Chondrocyte (in vitro differentiated cells): ENCODE results near the gene SERPINA4. TPM values are rescaled to one million over a fixed set of nuclear protein-coding genes. Genes with fewer than 3 reads are reported as not detected.

Source experiments
- DNase-seq: peaks from one replicate; pipeline ENCODE4 v3.0.0; 2021; ENCODE audit warnings: mixed read lengths, low spot score
- H3K27ac Mint-ChIP-seq: one replicate; pipeline ENCODE4 v1.8.0; 2021; ENCODE audit warnings: mild to moderate bottlenecking, moderate library complexity, mixed read lengths; ENCODE audit not compliant: unreplicated experiment
- H3K27me3 Mint-ChIP-seq: 2 replicates; pipeline ENCODE4 v1.8.0; 2021; ENCODE audit warnings: low read depth, mixed read lengths
- H3K36me3 Mint-ChIP-seq: 2 replicates; pipeline ENCODE4 v1.8.0; 2021; ENCODE audit warnings: low read depth, mixed read lengths
- H3K4me1 Mint-ChIP-seq: 2 replicates; pipeline ENCODE4 v1.8.0; 2021; ENCODE audit warnings: low read depth, mild to moderate bottlenecking, mixed read lengths
- H3K4me3 Mint-ChIP-seq: one replicate; pipeline ENCODE4 v1.8.0; 2021; ENCODE audit warnings: mild to moderate bottlenecking, moderate library complexity, mixed read lengths; ENCODE audit not compliant: unreplicated experiment
- H3K9me3 Mint-ChIP-seq: 2 replicates; pipeline ENCODE4 v1.8.0; 2021; ENCODE audit warnings: low read depth, mixed read lengths
- total RNA-seq: library from RNA; stranded (reverse); gene quantifications from 3 replicates; pipeline ENCODE4 v1.2.1, GENCODE V29; 2021
- TF ChIP-seq, protein P1 (sequence below): fragments of 200-600 bp; sonication (generic); IDR thresholded peaks from 2 replicates; pipeline ENCODE4 v1.5.0; 2021; ENCODE audit warnings: antibody characterized with exemption, mild to moderate bottlenecking, moderate library complexity

SERPINA4 gene
- total RNA-seq, 1 donor from 2014 or later: not detected

GRCh38 chr14:94588311-94588710, 27.1 kb downstream of the SERPINA4 start:
- Mint-ChIP-seq H3K27ac (no peak overlapping the region), H3K4me3 (no peak overlapping the region), H3K4me1 (no peaks in the 10 kb centered on the region), H3K27me3 (no peaks in the 10 kb centered on the region), H3K9me3 (peaks cover 3% of the 10 kb centered on the region), H3K36me3 (no peaks in the 10 kb centered on the region)
- TF ChIP-seq, protein P1, sequence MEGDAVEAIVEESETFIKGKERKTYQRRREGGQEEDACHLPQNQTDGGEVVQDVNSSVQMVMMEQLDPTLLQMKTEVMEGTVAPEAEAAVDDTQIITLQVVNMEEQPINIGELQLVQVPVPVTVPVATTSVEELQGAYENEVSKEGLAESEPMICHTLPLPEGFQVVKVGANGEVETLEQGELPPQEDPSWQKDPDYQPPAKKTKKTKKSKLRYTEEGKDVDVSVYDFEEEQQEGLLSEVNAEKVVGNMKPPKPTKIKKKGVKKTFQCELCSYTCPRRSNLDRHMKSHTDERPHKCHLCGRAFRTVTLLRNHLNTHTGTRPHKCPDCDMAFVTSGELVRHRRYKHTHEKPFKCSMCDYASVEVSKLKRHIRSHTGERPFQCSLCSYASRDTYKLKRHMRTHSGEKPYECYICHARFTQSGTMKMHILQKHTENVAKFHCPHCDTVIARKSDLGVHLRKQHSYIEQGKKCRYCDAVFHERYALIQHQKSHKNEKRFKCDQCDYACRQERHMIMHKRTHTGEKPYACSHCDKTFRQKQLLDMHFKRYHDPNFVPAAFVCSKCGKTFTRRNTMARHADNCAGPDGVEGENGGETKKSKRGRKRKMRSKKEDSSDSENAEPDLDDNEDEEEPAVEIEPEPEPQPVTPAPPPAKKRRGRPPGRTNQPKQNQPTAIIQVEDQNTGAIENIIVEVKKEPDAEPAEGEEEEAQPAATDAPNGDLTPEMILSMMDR: no peak
- DNase-seq: no peak

DNA sequence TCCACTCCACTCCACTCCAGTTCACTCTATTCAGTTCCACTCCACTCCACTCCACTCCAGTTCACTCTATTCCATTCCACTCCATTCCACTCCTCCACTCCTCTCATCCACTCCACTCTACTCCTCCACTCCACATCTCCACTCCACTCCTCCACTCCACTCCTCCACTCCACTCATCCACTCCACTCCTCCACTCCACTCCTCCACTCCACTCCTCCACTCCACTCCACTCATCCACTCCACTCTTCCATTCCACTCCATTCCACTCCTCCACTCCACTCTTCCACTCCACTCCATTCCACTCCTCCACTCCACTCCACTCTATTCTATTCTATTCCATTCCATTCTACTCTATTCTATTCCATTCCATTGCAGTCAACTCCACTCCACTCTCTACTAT, 29.8 kb downstream of the SERPINA4 start:
- no peaks in the 10 kb centered on the region for H3K4me1 Mint-ChIP-seq
- no peak for DNase-seq
- no peaks in the 10 kb centered on the region for H3K36me3 Mint-ChIP-seq
- H3K9me3 Mint-ChIP-seq: peaks cover 3% of the 10 kb centered on the region
- H3K27ac Mint-ChIP-seq: no peak overlapping the region
- TF ChIP-seq, protein P1: no peak
- no peaks in the 10 kb centered on the region for H3K27me3 Mint-ChIP-seq
- H3K4me3 Mint-ChIP-seq: no peak overlapping the region

- Mint-ChIP-seq H3K4me1 (no peaks in the 10 kb centered on the region), H3K36me3 (no peaks in the 10 kb centered on the region), H3K4me3 (no peak overlapping the region), H3K9me3 (peaks cover 3% of the 10 kb centered on the region), H3K27ac (no peak overlapping the region), H3K27me3 (no peaks in the 10 kb centered on the region)
- TF ChIP-seq, protein P1: no peak
- DNase-seq: peak; percentile 59
Measured at GRCh38 chr14:94591871-94592270, 30.6 kb downstream of the SERPINA4 start.

- H3K4me1 Mint-ChIP-seq: no peaks in the 10 kb centered on the region
- TF ChIP-seq, protein P1: no peak
- H3K27ac Mint-ChIP-seq: no peak overlapping the region
- no peak overlapping the region for H3K4me3 Mint-ChIP-seq
- peaks cover 3% of the 10 kb centered on the region for H3K9me3 Mint-ChIP-seq
- H3K36me3 Mint-ChIP-seq: no peaks in the 10 kb centered on the region
- peak; percentile 9 for DNase-seq
- H3K27me3 Mint-ChIP-seq: no peaks in the 10 kb centered on the region
Measured at GRCh38 chr14:94592457-94592856, 31.2 kb downstream of the SERPINA4 start.

- Mint-ChIP-seq H3K36me3 (no peaks in the 10 kb centered on the region), H3K27ac (no peak overlapping the region), H3K4me3 (no peak overlapping the region), H3K4me1 (peaks cover under 1% of the 10 kb centered on the region), H3K9me3 (peaks cover 3% of the 10 kb centered on the region), H3K27me3 (no peaks in the 10 kb centered on the region)
- TF ChIP-seq, protein P1: no peak
- DNase-seq: no peak
Measured at GRCh38 chr14:94593376-94593748, 32.1 kb downstream of the SERPINA4 start.
